Stimulated activated CD4-positive, alpha-beta T cell treated with anti-CD3 and anti-CD28 coated beads, Interleukin-12 subunit alpha, Interleukin-12 subunit beta, amount 100 ng/mL, for 48 hours (primary cell): ENCODE measurements around the gene ZMYND19.
"Not testable (repeated sequence)": the region's sequence is repeated elsewhere in the genome, so short reads cannot be mapped to it uniquely, and the experiment has no call there.

Source experiments
- DNase-seq, 3 donors: peaks; one replicate each; pipeline ENCODE4 v3.0.0-alpha.2; 2020; ENCODE audit warnings: low read depth in 2 of 3, low spot score in 1 of 3

The ZMYND19 gene

DNA sequence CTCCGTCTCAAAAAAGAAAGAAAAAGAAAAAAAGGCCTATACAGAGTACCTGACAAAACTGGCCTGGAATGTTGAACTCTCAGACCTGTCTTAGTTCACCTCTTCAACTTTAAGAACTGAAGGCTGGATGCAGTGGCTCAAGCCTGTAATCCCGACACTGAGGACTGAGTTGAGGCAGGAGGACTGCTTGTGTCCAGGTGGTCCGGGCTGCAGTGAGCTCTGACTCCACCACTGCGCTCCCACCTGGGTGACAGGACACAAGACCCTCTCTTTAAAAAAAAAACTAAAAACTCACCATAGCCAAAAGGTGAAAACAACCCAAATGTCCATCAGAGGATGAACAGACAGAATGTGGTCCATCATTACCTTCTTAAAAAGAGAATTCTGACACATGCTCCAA is 32.2 kb downstream of the ZMYND19 start:
- DNase-seq: no peak

DNA sequence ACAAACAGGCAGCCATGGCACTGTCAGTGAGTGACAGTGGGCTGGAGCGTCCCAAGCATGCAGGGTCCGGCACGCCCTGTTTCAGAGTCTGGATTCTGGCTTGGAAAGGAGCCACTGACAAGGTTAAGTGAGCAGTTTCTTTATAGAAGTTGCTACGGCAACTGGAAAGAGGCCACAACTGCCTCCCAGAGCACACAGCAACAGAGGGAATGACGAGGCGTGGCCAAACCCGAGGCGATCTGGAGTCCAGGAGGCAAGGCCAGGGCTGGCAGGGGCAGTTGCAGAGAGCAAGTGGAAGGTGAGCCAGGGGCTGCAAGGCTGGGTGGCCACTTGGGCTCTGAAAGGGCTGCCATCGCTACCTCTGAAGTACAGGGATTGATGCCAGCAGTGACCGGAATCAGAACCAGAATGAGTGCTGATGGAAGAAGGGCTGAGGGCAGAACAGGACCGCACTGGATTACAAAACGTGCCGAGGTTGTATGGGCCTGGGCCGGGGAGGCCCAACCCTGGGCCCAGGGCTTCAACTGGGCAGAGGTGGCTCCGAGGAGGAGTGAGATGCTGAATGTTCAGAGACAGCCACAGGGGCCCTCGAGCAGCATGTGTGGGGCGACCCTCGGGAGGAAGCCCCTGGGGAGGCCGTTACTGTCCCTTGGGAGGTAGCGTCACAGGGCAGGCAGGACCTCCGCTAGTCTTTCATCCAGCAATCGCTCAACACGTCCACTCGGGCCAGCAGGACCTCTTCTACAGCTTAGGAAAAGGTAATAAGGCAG is 34.1 kb downstream of the ZMYND19 start:
- DNase-seq: no peak

DNA sequence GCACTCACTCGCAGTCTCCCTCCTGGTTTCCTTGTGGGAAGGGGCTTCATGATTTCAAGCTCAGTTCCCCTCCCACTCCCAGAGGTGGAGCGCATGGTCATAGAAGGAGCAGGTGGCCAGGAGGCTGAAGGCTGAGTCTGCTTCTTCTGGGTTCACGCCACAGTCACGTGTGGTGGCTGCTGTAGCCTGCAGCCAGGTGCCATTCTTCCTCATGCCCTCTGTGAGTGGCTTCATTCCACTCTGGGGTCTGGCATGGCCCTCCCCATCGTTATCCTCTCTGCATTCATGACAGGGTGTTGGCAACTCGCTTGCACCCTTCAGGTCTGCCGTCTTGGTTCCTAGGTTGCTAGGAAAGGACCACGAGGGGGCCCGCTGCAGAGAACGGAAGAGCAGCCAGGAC is 35.1 kb downstream of the ZMYND19 start:
- no peak for DNase-seq

DNA sequence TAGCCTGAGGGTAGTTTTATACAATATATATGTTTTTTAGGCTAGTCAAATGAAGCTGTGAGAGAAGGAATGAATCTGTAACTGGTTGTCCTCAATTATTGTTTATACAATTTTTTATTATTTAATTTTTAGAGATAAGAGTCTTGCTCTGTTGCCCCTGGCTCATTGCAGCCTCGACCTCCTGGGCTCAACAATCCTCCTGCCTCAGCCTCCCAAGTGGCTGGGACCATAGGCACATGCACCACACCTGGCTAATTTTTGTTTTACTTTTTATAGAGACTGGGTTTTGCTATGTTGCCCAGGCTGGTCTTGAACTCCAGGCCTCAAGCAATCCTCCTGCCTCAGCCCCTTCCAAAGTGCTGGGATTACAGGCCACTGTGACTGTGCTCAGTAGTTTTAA is 36.0 kb downstream of the ZMYND19 start:
- no peak for DNase-seq

- not testable (repeated sequence) for DNase-seq
Observed at GRCh38 chr9:137553654-137554053, 36.7 kb downstream of the ZMYND19 start.

- peak in 2 of 3 donors; percentile 4 to 16 for DNase-seq
Observed at GRCh38 chr9:137552022-137552768, 38.1 kb downstream of the ZMYND19 start.

DNA sequence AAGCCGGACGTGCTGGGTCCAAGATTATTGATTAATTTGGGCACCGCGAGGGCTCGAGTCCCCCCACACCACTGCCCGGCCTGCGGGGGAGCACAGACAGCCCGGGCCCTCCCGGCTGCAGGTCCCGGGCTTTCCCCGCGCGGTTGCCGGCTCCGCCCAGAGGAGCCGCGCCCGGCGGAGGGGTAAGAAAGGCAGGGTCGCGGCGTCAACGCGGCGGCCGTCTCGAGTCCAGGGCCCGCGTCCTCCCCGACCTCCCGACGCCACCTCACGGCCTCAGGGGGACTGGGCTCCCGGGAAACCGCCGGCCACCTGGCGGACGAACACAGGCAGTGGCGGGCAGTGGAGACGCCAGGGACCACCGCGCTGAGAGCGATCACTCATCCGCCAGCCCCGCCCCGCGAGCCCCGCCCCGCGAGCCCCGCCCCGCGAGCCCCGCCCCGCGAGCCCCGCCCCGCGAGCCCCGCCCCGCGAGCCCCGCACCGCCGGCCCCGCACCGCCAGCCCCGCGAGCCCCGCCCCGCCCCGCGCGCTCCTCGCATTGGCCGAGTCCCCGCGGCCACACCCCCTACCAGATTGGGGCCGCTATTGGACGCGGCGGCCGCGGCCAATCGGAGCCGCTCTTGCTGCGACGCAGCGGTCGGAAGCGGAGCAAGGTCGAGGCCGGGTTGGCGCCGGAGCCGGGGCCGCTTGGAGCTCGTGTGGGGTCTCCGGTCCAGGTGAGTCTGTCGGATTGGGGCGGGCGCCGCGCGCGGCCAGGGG is 38.9 kb downstream of the ZMYND19 start, which contains the start of gene MRPL41:
MRPL41 (plus strand) TSS at position 616 of the 758 bp plus-strand sequence. CDS start 203 bp downstream, outside the sequence.
- DNase-seq: peak; percentile 63 to 89 (median 77)

- DNase-seq: not testable (repeated sequence)
Observed at GRCh38 chr9:137550958-137551263, 39.4 kb downstream of the ZMYND19 start.

- DNase-seq: peak; percentile 10 to 29 (median 29)
Observed at GRCh38 chr9:137550231-137550621, 40.1 kb downstream of the ZMYND19 start, which contains the start of gene PNPLA7. Gene PNPLA7, minus strand, starts transcription at chr9:137550402. Its CDS starts 205 bp downstream, at chr9:137550197.

DNA sequence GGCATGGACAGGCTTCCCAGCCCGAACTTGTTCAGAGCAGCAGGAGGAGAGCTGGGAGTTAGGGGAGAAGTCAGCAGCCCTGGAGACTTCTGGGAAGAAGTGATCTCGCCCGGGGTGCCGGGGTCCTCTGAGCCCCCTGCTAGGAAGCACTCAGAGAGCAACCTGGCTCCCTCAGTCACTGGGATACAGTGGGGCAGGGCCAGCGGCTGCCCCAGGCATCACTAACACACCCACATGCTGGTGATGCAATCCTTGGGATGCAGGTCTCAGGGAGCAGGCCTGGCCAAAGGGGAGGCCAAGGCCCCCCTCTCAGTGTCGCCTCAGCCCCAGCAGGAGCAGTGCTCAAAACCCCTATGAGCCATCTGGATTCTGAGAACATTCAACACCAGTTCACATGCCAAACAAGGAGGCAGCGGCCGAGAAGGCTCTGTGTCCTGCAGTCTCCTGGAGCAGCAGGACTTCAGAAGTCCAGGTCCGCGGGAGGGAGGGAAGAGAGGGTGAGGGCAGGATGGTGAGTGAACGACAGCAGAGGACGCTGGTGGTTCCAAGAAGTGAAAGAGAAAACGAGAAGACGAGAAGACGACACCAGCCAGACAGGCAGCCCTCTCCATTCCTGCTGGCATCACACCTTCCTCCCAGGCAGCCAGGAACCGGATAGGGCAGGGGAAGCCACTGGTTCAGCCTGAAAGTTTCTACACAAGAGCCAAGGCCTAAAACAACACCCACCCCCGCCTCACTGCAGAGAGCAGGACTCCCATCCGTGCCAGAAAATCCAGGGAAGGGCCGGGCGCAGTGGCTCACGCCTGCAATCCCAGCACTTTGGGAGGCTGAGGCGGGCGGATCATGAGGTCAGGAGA is 42.4 kb downstream of the ZMYND19 start:
- no peak for DNase-seq

- no peak for DNase-seq
Observed at GRCh38 chr9:137545123-137545522, 45.2 kb downstream of the ZMYND19 start.

GRCh38 chr9:137544176-137544760 is 46.0 kb downstream of the ZMYND19 start:
- no peak for DNase-seq

- no peak for DNase-seq
Observed at GRCh38 chr9:137543237-137543963, 46.9 kb downstream of the ZMYND19 start.

DNA sequence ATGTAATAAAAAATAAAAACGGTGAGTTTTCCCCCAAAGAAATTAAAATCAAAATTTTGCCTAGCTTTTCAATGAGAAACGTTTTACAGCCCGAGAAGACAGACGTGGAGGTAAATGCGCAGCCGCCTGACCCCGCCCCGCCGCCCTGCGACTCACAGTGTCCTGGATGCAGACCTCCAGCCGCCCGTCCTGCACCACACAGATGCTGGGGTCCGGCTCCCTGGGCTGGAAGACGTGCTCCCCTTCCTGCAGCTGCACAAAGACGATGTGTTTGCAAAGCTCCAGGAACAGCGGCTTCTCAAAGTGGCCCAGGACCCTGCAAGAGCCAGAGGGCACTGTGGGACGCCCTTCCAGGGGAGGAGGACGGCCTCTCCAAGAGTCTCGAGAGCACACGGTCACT is 47.8 kb downstream of the ZMYND19 start:
- DNase-seq: no peak

GRCh38 chr9:137540536-137540935 is 49.8 kb downstream of the ZMYND19 start:
- DNase-seq: no peak

- no peak for DNase-seq
Observed at GRCh38 chr9:137538058-137538457, 52.3 kb downstream of the ZMYND19 start.

GRCh38 chr9:137536594-137537131 is 53.6 kb downstream of the ZMYND19 start:
- DNase-seq: not testable (repeated sequence)

DNA sequence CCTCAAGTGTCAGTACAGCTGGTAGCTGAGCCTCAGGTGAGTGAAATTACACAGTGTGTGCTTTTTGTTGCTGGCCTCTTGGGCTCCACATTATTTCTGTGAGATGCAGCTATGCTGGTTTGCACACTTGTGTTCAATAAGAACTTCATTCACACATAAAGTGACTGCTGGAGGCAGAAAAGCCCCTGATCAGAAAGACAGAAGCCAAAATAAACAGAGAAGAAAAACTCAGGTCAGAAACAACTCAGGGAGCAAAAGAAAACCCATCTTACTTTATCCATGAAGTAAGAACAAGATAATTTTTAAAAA is 55.2 kb downstream of the ZMYND19 start:
- no peak for DNase-seq

DNA sequence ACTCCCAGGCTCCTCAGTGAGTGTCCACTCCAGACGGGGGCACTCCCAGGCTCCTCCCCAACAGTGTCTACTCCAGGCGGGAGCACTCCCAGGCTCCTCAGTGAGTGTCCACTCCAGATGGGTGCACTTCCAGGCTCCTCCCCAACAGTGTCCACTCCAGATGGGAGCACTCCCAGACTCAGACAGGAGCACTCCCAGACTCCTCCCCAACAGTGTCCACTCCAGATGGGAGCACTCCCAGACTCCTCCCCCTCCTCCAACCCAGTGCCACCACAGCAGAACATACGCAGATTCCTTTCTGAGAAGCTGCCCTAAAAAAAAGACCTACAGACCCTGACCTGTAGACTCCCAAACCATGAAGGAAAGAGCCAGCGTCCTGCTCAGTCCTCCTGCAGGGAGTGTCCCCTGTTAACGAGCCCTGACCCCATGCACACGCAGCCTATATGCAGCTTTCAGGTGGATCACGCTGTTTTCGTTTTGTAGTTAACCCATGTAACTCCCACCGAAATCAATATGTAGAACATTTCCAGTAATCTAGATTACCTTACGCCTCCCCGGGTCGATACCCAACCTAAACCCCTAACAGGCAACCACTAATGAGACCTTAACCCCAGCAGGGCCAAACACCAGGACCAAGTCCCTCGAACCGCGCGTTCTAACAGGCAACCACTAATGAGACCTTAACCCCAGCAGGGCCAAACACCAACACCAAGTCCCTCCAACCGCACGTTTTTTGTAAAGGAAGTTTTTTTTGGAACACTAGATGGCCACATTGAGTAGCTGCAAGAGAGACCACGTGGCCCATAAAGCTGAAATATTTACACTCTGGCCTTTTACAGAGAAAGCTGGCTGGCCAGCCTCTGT is 55.8 kb downstream of the ZMYND19 start:
- DNase-seq: peak in 1 of 3 donors; percentile 20
